ENCODE measurements around the gene ATF1.

DNA sequence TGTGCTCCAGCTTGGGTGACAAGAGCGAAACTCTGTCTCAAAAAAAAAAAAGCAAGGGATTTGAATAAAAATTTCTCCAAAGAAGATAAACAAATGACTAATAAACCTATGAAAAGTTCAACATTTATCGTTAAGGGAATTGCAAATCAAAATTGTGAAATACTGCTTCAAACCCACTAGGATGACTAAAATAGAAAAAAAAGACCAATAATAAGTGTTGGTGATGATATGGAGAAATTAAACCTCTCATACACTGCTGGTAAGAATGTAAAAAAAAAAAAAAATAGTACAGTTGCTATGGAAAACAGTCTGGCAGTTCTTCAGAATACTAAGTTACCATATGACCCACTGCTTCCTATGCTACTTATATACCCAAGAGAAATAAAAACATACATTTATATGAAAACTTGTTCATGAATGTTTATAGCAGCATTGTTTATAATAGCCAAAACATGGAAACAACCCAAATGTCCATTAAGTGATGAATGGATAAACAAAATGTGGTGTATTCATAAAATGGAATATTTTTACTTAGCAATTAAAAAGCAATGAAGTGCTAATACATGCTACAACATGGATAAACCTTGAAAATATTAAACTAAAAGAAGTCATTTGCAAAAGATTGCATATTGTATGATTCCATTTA lies 39.5 kb downstream of the ATF1 start:
- TF ChIP-seq, protein P1, sequence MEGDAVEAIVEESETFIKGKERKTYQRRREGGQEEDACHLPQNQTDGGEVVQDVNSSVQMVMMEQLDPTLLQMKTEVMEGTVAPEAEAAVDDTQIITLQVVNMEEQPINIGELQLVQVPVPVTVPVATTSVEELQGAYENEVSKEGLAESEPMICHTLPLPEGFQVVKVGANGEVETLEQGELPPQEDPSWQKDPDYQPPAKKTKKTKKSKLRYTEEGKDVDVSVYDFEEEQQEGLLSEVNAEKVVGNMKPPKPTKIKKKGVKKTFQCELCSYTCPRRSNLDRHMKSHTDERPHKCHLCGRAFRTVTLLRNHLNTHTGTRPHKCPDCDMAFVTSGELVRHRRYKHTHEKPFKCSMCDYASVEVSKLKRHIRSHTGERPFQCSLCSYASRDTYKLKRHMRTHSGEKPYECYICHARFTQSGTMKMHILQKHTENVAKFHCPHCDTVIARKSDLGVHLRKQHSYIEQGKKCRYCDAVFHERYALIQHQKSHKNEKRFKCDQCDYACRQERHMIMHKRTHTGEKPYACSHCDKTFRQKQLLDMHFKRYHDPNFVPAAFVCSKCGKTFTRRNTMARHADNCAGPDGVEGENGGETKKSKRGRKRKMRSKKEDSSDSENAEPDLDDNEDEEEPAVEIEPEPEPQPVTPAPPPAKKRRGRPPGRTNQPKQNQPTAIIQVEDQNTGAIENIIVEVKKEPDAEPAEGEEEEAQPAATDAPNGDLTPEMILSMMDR (IDR thresholded peaks at IDR 0.05): no peak
- no peak for TF ChIP-seq POLR2AphosphoS5 (IDR thresholded peaks at IDR 0.05)

Measured in gastroesophageal sphincter (tissue), 3 donors.